ENCODE data around the gene HOXB3.

HOXB3 gene

DNA sequence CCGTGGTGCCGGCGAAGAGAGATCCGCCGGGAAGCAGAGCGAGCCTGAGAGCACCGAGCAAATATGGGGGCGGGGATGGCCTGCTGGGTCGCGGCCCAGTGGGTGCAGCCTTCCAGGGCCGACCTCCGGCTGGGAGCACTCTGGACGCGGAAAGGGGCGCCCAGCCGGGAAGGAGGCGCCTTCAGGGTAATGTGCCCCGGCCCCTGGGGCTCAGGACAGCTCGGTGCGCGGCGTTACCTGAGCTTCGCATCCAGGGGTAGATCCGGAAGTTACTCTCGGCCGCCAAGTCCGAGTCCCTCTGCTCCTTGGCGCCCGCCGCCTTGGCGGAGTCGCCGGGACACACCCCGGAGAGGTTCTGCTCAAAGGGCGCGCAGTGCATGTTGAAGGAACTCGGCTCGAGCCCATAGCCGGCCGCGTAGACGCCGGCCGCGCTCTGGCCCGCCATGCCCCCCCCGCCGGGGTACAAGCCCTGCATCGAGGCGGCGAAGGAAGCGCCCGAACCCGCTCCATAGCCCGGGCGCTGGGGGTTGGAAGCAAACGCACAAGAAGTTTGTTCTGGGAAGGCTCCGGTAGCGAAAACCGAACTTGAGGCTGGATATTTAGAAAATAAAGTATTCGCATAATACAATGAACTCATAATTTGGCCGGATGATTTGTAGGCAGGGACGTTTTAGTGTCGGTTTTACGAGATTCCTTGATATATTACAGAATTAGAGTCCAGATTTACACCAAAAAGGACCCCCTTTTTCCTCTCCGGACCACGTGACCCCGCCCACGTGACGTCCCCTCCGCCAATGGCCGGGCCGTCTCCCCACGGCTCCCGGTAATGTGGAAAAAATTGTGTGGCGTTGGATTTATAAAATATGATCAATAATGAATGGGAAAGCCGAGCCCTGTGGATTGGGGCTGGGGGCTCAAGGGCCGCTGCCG lies 20.5 kb upstream of the HOXB3 start, which contains the start of gene HOXB7 (continued):
- TF ChIP-seq ZNF555 (tag by site-specific recombination; conservative IDR thresholded peaks at IDR 0.05) (no peak), ZNF664 (tag by site-specific recombination; IDR thresholded peaks at IDR 0.05) (no peak), ZNF211 (tag by site-specific recombination; IDR thresholded peaks at IDR 0.05; ENCODE audit: low read depth) (no peak), ZNF624 (tag by site-specific recombination; IDR thresholded peaks at IDR 0.05) (no peak), ZNF223 (tag by site-specific recombination; IDR thresholded peaks at IDR 0.05) (no peak), HOXC10 (CRISPR knock-in tag; IDR thresholded peaks at IDR 0.05) (no peak), ZNF132 (tag by site-specific recombination; IDR thresholded peaks at IDR 0.05; ENCODE audit: borderline replicate concordance) (no peak), ZNF2 (tag by site-specific recombination; IDR thresholded peaks at IDR 0.05) (peak; percentile 32; the same call in 1 of the 2 replicates), ZNF404 (tag by site-specific recombination; IDR thresholded peaks at IDR 0.05) (no peak), ZIC2 (tag by site-specific recombination; IDR thresholded peaks at IDR 0.05) (peak; percentile 98), ZNF600 (tag by site-specific recombination; IDR thresholded peaks at IDR 0.05) (peak; percentile 89), KLF16 (tag by site-specific recombination; IDR thresholded peaks at IDR 0.05) (peak; percentile 89), ZNF18 (tag by site-specific recombination; IDR thresholded peaks at IDR 0.05) (no peak), KLF9 (tag by site-specific recombination; IDR thresholded peaks at IDR 0.05; ENCODE audit: low read depth) (peak; percentile 61), ZXDB (tag by site-specific recombination; IDR thresholded peaks at IDR 0.05) (peak; percentile 77; the same call in 1 of the 2 replicates), ZBTB48 (tag by site-specific recombination; IDR thresholded peaks at IDR 0.05) (peak; percentile 78), ZNF394 (tag by site-specific recombination; IDR thresholded peaks at IDR 0.05; ENCODE audit: borderline replicate concordance) (no peak; the same call in 1 of the 2 replicates), ZSCAN23 (tag by site-specific recombination; IDR thresholded peaks at IDR 0.05) (0 out of 2 replicates have a peak, but pooled peaks have one; percentile 14), ZNF707 (tag by site-specific recombination; IDR thresholded peaks at IDR 0.05) (no peak), ZNF580 (tag by site-specific recombination; IDR thresholded peaks at IDR 0.05) (no peak), ZNF704 (tag by site-specific recombination; IDR thresholded peaks at IDR 0.05) (no peak), GFI1B (tag by site-specific recombination; IDR thresholded peaks at IDR 0.05) (peak; percentile 80), ZNF561 (tag by site-specific recombination; IDR thresholded peaks at IDR 0.05; ENCODE audit: borderline replicate concordance) (no peak), SETDB1 (IDR thresholded peaks at IDR 0.05; ENCODE audit: insufficient read length, low read length) (no peak), ZNF266 (tag by site-specific recombination; IDR thresholded peaks at IDR 0.05; ENCODE audit: low read depth) (no peak), PRDM6 (tag by site-specific recombination; IDR thresholded peaks at IDR 0.05) (peak; percentile 98), ZNF23 (tag by site-specific recombination; IDR thresholded peaks at IDR 0.05; ENCODE audit: borderline replicate concordance) (no peak), ZNF121 (tag by site-specific recombination; IDR thresholded peaks at IDR 0.05) (no peak), ZNF501 (tag by site-specific recombination; IDR thresholded peaks at IDR 0.05) (no peak; the same call in 1 of the 2 replicates), ZNF670 (tag by site-specific recombination; IDR thresholded peaks at IDR 0.05; ENCODE audit: low read depth) (no peak)
- TF ChIP-seq, protein P1, sequence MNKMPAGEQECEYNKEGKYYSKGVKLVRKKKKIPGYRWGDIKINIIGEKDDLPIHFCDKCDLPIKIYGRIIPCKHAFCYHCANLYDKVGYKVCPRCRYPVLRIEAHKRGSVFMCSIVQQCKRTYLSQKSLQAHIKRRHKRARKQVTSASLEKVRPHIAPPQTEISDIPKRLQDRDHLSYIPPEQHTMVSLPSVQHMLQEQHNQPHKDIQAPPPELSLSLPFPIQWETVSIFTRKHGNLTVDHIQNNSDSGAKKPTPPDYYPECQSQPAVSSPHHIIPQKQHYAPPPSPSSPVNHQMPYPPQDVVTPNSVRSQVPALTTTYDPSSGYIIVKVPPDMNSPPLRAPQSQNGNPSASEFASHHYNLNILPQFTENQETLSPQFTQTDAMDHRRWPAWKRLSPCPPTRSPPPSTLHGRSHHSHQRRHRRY (tag by site-specific recombination; IDR thresholded peaks at IDR 0.05) = no peak
- TF ChIP-seq, protein P2, sequence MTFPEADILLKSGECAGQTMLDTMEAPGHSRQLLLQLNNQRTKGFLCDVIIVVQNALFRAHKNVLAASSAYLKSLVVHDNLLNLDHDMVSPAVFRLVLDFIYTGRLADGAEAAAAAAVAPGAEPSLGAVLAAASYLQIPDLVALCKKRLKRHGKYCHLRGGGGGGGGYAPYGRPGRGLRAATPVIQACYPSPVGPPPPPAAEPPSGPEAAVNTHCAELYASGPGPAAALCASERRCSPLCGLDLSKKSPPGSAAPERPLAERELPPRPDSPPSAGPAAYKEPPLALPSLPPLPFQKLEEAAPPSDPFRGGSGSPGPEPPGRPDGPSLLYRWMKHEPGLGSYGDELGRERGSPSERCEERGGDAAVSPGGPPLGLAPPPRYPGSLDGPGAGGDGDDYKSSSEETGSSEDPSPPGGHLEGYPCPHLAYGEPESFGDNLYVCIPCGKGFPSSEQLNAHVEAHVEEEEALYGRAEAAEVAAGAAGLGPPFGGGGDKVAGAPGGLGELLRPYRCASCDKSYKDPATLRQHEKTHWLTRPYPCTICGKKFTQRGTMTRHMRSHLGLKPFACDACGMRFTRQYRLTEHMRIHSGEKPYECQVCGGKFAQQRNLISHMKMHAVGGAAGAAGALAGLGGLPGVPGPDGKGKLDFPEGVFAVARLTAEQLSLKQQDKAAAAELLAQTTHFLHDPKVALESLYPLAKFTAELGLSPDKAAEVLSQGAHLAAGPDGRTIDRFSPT (tag by site-specific recombination; IDR thresholded peaks at IDR 0.05) = no peak

Measured in HEK293 (cell line).